HepG2 (cell line): ENCODE results near the gene PHKG1. TPM values are rescaled to one million over a fixed set of nuclear protein-coding genes. Genes with fewer than 3 reads are reported as not detected.

Experiments
- ATF1 ChIP-seq: IDR thresholded peaks from 2 replicates; pipeline ENCODE4 v1.6.1; 2016; ENCODE audit warnings: mild to moderate bottlenecking, control low read depth
- ATF3 ChIP-seq: sonication (generic); formaldehyde crosslinking; IDR thresholded peaks from 2 replicates; pipeline ENCODE4 v1.4.0; 2020; ENCODE audit warnings: missing genetic modification reagents
- CREB1 ChIP-seq, 2 experiments: fragments of 450-650 bp in 1 of 2; IDR thresholded peaks; 2 replicates each; pipeline ENCODE4 v1.6.1; 2016 to 2017; ENCODE audit warnings: control low read depth in 1 of 2, mild to moderate bottlenecking in 1 of 2, missing compliant biosample characterization in 1 of 2, missing genetic modification characterization in 1 of 2
- ETV6 ChIP-seq: sonication (generic); formaldehyde crosslinking; conservative IDR thresholded peaks from 2 replicates; pipeline ENCODE4 v1.4.0; 2020; ENCODE audit warnings: missing genetic modification reagents
- FOXM1 ChIP-seq: sonication (generic); formaldehyde crosslinking; IDR thresholded peaks from 2 replicates; pipeline ENCODE4 v1.5.0; 2020; ENCODE audit warnings: missing genetic modification reagents
- GABPA ChIP-seq, 2 experiments: IDR thresholded peaks; 2 replicates each; pipeline ENCODE4 v1.6.1; 2011 to 2016; ENCODE audit warnings: low read depth in 2 of 2, low read length in 1 of 2, missing biosample characterization in 1 of 2, missing genetic modification characterization in 1 of 2
- HBP1 ChIP-seq: IDR thresholded peaks from 2 replicates; pipeline ENCODE4 v1.6.1; 2016; ENCODE audit warnings: low read depth, control low read depth
- HNF4G ChIP-seq, 2 experiments: sonication (generic) in 1 of 2; formaldehyde crosslinking in 1 of 2; IDR thresholded peaks; 2 replicates each; pipeline versions ENCODE4 v1.4.0 to v1.6.1; 2011 to 2020; ENCODE audit warnings: borderline replicate concordance in 2 of 2, low read depth in 2 of 2, mild to moderate bottlenecking in 2 of 2, low read length in 1 of 2, missing genetic modification reagents in 1 of 2, moderate library complexity in 1 of 2
- IRX3 ChIP-seq: sonication (generic); formaldehyde crosslinking; IDR thresholded peaks from 2 replicates; pipeline ENCODE4 v1.8.1; 2023; ENCODE audit warnings: mild to moderate bottlenecking, low read depth, missing genetic modification reagents, borderline replicate concordance
- KLF13 ChIP-seq: sonication (generic); formaldehyde crosslinking; IDR thresholded peaks from 2 replicates; pipeline ENCODE4 v1.4.0; 2020; ENCODE audit warnings: mild to moderate bottlenecking, missing genetic modification reagents
- MAFK ChIP-seq, 2 experiments: IDR thresholded peaks in 1 of 2; conservative IDR thresholded peaks in 1 of 2; 2 replicates each; pipeline ENCODE4 v1.6.1; 2011; ENCODE audit warnings: improper control_type of control experiment in 2 of 2, low read length in 2 of 2
- MIXL1 ChIP-seq: IDR thresholded peaks from 2 replicates; pipeline ENCODE4 v1.6.1; 2016
- MLX ChIP-seq: IDR thresholded peaks from 2 replicates; pipeline ENCODE4 v1.6.1; 2016
- MTERF4 ChIP-seq: sonication (generic); formaldehyde crosslinking; IDR thresholded peaks from 2 replicates; pipeline ENCODE4 v1.8.0; 2023; ENCODE audit warnings: mild to moderate bottlenecking, missing genetic modification reagents
- MYNN ChIP-seq: sonication (generic); formaldehyde crosslinking; IDR thresholded peaks from 2 replicates; pipeline ENCODE4 v1.4.0; 2020; ENCODE audit warnings: mild to moderate bottlenecking, low read depth, missing genetic modification reagents
- NONO ChIP-seq, 2 experiments: fragments of 450-650 bp in 1 of 2; sonication (generic) in 1 of 2; formaldehyde crosslinking in 1 of 2; IDR thresholded peaks in 1 of 2; conservative IDR thresholded peaks in 1 of 2; 2 replicates each; pipeline versions ENCODE4 v1.6.1 to v1.8.0; 2017 to 2022; ENCODE audit warnings: mild to moderate bottlenecking in 1 of 2, missing genetic modification reagents in 1 of 2, moderate library complexity in 1 of 2
- NPAS2 ChIP-seq: sonication (generic); formaldehyde crosslinking; IDR thresholded peaks from 2 replicates; pipeline ENCODE4 v1.8.0; 2022; ENCODE audit warnings: mild to moderate bottlenecking, missing genetic modification reagents, borderline replicate concordance
- NR2F1 ChIP-seq, 2 experiments: fragments of 450-650 bp in 1 of 2; formaldehyde crosslinking in 1 of 2; IDR thresholded peaks; 2 replicates each; pipeline versions ENCODE4 v1.5.0 to v1.6.1; 2016 to 2020; ENCODE audit warnings: mild to moderate bottlenecking in 1 of 2, missing compliant biosample characterization in 1 of 2, missing genetic modification reagents in 1 of 2, moderate library complexity in 1 of 2
- SMAD9 ChIP-seq: sonication (generic); formaldehyde crosslinking; IDR thresholded peaks from 2 replicates; pipeline ENCODE4 v1.5.1; 2020; ENCODE audit warnings: mild to moderate bottlenecking, missing genetic modification reagents
- SRF ChIP-seq: IDR thresholded peaks from 2 replicates; pipeline ENCODE4 v1.6.1; 2011; ENCODE audit warnings: mild to moderate bottlenecking, low read depth, low read length, moderate library complexity
- STAT5B ChIP-seq: sonication (generic); formaldehyde crosslinking; IDR thresholded peaks from 2 replicates; pipeline ENCODE4 v1.4.0; 2020; ENCODE audit warnings: missing genetic modification reagents
- ZFP36L2 ChIP-seq: sonication (generic); formaldehyde crosslinking; IDR thresholded peaks from 2 replicates; pipeline ENCODE4 v1.4.0; 2020; ENCODE audit warnings: missing genetic modification reagents
- ZNF33B ChIP-seq: sonication (generic); formaldehyde crosslinking; IDR thresholded peaks from 2 replicates; pipeline ENCODE4 v1.5.1; 2020; ENCODE audit warnings: mild to moderate bottlenecking, missing genetic modification reagents
- ZNF883 ChIP-seq: sonication (generic); formaldehyde crosslinking; IDR thresholded peaks from 2 replicates; pipeline ENCODE4 v1.5.1; 2020; ENCODE audit warnings: mild to moderate bottlenecking, missing genetic modification reagents; ENCODE audit errors: not compliant biosample characterization
- polyA plus RNA-seq, 8 experiments: library from polyadenylated mRNA; depleted of rRNA in 3 of 8; stranded (reverse) in 7 of 8; unstranded in 1 of 8; fragments of >200 nt; fragmentation: Illumina TruSeq in 4 of 8; extraction: Trizol in 4 of 8; gene quantifications; 2 replicates each; pipeline versions ENCODE4 v1.2.1 to v1.2.3, GENCODE V29; 2011 to 2016; ENCODE audit warnings: low read depth in 4 of 8, missing spikeins in 1 of 8, mixed read lengths in 1 of 8; ENCODE audit not compliant: insufficient read depth in 1 of 8
- total RNA-seq, 5 experiments: library from RNA; depleted of rRNA; stranded (reverse); fragments of >200 nt; fragmentation: Illumina TruSeq; extraction: Trizol; gene quantifications; 2 replicates each; pipeline ENCODE4 v1.2.3, GENCODE V29; 2016; ENCODE audit warnings: low read depth in 1 of 5

PHKG1 gene
- total and polyA plus RNA-seq, 2 of the 13 experiments (the other 11 are each of a cell fraction or from before 2014, with no cell fraction given) = 0.44 to 0.71 TPM

- 0 out of 2 replicates have a peak, but pooled peaks have one; percentile 63 for TF ChIP-seq IRX3 (CRISPR knock-in tag)
- TF ChIP-seq ZNF883 (CRISPR knock-in tag) = peak; percentile 64
- peak; percentile 70; the same call in 1 of the 2 replicates for TF ChIP-seq HBP1 (CRISPR knock-in tag)
- no peak for TF ChIP-seq NPAS2 (CRISPR knock-in tag)
- no peak for TF ChIP-seq SMAD9 (CRISPR knock-in tag)
- TF ChIP-seq NONO (IDR thresholded peaks at IDR 0.05) = no peak
- TF ChIP-seq NONO (CRISPR knock-in tag; conservative IDR thresholded peaks at IDR 0.05) = peak; percentile 92
- TF ChIP-seq ATF3 (CRISPR knock-in tag) = peak; percentile 42; the same call in 1 of the 2 replicates
- 0 out of 2 replicates have a peak, but pooled peaks have one; percentile 28 for TF ChIP-seq MIXL1 (CRISPR knock-in tag)
- TF ChIP-seq KLF13 (CRISPR knock-in tag) = no peak
- peak; percentile 84 for TF ChIP-seq GABPA (IDR thresholded peaks at IDR 0.05; ENCODE audit: low read depth, low read length)
- peak; percentile 95 for TF ChIP-seq GABPA (CRISPR knock-in tag; IDR thresholded peaks at IDR 0.05; ENCODE audit: low read depth)
- no peak for TF ChIP-seq ETV6
- TF ChIP-seq SRF = 0 out of 2 replicates have a peak, but pooled peaks have one; percentile 46
- no peak for TF ChIP-seq HNF4G (IDR thresholded peaks at IDR 0.05; ENCODE audit: borderline replicate concordance, low read depth, low read length)
- peak; percentile 39; the same call in 1 of the 2 replicates for TF ChIP-seq HNF4G (CRISPR knock-in tag; IDR thresholded peaks at IDR 0.05; ENCODE audit: borderline replicate concordance, low read depth)
- TF ChIP-seq ATF1 (CRISPR knock-in tag) = peak; percentile 81
- TF ChIP-seq MLX (CRISPR knock-in tag) = no peak
- TF ChIP-seq STAT5B (CRISPR knock-in tag) = no peak
- TF ChIP-seq MYNN = no peak
- TF ChIP-seq MAFK (conservative IDR thresholded peaks at IDR 0.05 in 1 of 2, IDR thresholded peaks at IDR 0.05 in 1 of 2; ENCODE audit: low read length in 2 of 2) = no peak
- no peak for TF ChIP-seq FOXM1
- peak; percentile 60; the same call in 1 of the 2 replicates for TF ChIP-seq ZNF33B (CRISPR knock-in tag)
- TF ChIP-seq NR2F1 (CRISPR knock-in tag; IDR thresholded peaks at IDR 0.05) = no peak
- TF ChIP-seq MTERF4 (CRISPR knock-in tag) = 0 out of 2 replicates have a peak, but pooled peaks have one; percentile 17
- peak; percentile 91 for TF ChIP-seq CREB1 (IDR thresholded peaks at IDR 0.05)
- TF ChIP-seq CREB1 (CRISPR knock-in tag; IDR thresholded peaks at IDR 0.05) = peak; percentile 91
- TF ChIP-seq ZFP36L2 = no peak
These were observed 13.6 kb upstream of the PHKG1 start, which contains the start of gene CHCHD2 (continued) for GRCh38 chr7:56106108-56107073.
